ENCODE results near the gene ANKS4B.
"Not testable (repeated sequence)": the region's sequence is repeated elsewhere in the genome, so short reads cannot be mapped to it uniquely, and the experiment has no call there.

The ANKS4B gene

GRCh38 chr16:21233521-21234150, at the start of gene ANKS4B:
TSS of gene ANKS4B (plus strand) at chr16:21233699. CDS start at chr16:21233738, 39 bp downstream.
- no peak for DNase-seq (ENCODE audit: low read depth)

GRCh38 chr16:21183995-21184394, 49.5 kb upstream of the ANKS4B start:
- DNase-seq (ENCODE audit: low read depth), result no peak

- peak; percentile 30 for DNase-seq (ENCODE audit: low read depth)
Measured at GRCh38 chr16:21184834-21185233, 48.7 kb upstream of the ANKS4B start.

GRCh38 chr16:21185659-21186325, 47.7 kb upstream of the ANKS4B start:
- no peak for DNase-seq (ENCODE audit: low read depth)

GRCh38 chr16:21186326-21186691, 47.2 kb upstream of the ANKS4B start:
- DNase-seq (ENCODE audit: low read depth), result no peak

- DNase-seq (ENCODE audit: low read depth), result no peak
Measured at GRCh38 chr16:21189311-21189710, 44.2 kb upstream of the ANKS4B start.

- DNase-seq (ENCODE audit: low read depth), result no peak
Measured at GRCh38 chr16:21190013-21190412, 43.5 kb upstream of the ANKS4B start.

GRCh38 chr16:21190599-21190998, 42.9 kb upstream of the ANKS4B start:
- no peak for DNase-seq (ENCODE audit: low read depth)

- DNase-seq (ENCODE audit: low read depth), result no peak
Measured at GRCh38 chr16:21192991-21193390, 40.5 kb upstream of the ANKS4B start.

- DNase-seq (ENCODE audit: low read depth), result no peak
Measured at GRCh38 chr16:21194771-21195301, 38.7 kb upstream of the ANKS4B start.

GRCh38 chr16:21195330-21195729, 38.2 kb upstream of the ANKS4B start:
- DNase-seq (ENCODE audit: low read depth), result not testable (repeated sequence)

- no peak for DNase-seq (ENCODE audit: low read depth)
Measured at GRCh38 chr16:21197112-21197511, 36.4 kb upstream of the ANKS4B start.

GRCh38 chr16:21197621-21198020, 35.9 kb upstream of the ANKS4B start:
- DNase-seq (ENCODE audit: low read depth), result no peak

- DNase-seq (ENCODE audit: low read depth), result no peak
Measured at GRCh38 chr16:21199607-21200218, 33.8 kb upstream of the ANKS4B start.

GRCh38 chr16:21203155-21203797, 30.2 kb upstream of the ANKS4B start:
- DNase-seq (ENCODE audit: low read depth), result no peak

GRCh38 chr16:21205303-21205702, 28.2 kb upstream of the ANKS4B start:
- no peak for DNase-seq (ENCODE audit: low read depth)

- no peak for DNase-seq (ENCODE audit: low read depth)
Measured at GRCh38 chr16:21206550-21206949, 26.9 kb upstream of the ANKS4B start.

- no peak for DNase-seq (ENCODE audit: low read depth)
Measured at GRCh38 chr16:21208446-21209230, 24.9 kb upstream of the ANKS4B start.

- no peak for DNase-seq (ENCODE audit: low read depth)
Measured at GRCh38 chr16:21211486-21211885, 22.0 kb upstream of the ANKS4B start, which contains the start of gene ZP2. TSS of gene ZP2 (minus strand) at chr16:21211574. CDS start at chr16:21211547, 27 bp downstream.

GRCh38 chr16:21214086-21214485, 19.4 kb upstream of the ANKS4B start:
- no peak for DNase-seq (ENCODE audit: low read depth)

GRCh38 chr16:21217121-21217520, 16.4 kb upstream of the ANKS4B start:
- DNase-seq (ENCODE audit: low read depth), result no peak

- DNase-seq (ENCODE audit: low read depth), result no peak
Measured at GRCh38 chr16:21218153-21218552, 15.3 kb upstream of the ANKS4B start.

Measured in activated T-cell treated with anti-CD3 and anti-CD28 coated beads for 24 hours (primary cell).